Embryonic facial prominence (tissue), 1 donor: ENCODE data around the gene CXXC5.

Experiments
- DNase-seq: peaks from one replicate; pipeline ENCODE4 v3.0.0-alpha.2; 2016; ENCODE audit errors: extremely low spot score

The CXXC5 gene

DNA sequence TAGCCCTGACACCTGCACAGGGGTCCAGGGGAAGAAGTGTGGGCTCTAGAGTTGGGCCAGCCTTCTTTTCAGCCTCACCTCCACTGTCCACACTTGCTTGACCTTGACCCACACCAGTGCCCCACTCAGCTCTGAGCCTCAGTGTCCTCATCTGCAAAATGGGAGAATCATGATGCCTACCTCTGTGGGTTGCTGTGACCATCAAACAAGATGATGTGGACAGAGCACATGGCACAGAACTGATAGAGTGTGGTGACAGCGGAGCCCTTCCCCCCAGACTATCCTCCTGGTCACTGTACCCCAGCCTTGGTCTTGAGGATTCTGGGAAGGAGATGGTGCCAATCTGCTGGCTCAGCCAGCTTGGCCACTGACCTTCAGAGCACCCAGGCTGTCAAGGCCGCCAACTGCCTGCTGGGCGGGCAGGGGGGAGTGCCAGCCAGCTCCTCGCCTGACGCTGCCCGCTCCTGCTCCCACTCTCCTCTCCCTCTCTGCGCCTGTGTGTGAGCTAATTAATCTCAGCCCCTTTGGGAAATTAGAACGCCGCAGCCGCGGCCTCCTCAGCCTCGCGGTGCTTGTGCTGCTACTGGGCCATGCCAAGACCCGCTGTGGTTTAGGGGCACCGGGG lies 16.7 kb downstream of the CXXC5 start:
- no peak for DNase-seq

DNA sequence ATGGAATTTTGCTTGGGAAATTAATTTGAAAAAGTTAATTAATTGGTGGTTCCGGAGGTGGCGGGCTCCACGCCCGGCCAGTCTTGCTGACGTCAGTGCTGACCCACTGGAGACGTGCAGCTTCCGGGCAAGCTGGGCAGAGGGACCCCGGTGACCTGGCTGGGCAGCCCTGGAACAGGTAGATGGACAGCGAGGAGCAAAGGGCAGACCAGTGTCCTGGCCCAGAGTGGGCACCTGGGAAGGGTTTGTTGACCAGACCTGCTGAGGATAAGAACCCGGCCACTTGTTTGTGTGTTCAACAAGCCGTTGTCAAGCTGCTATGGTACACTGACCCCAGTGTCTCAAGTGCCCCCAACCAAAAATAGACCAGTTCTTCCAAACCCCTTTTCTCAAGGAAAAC lies 17.5 kb downstream of the CXXC5 start:
- no peak for DNase-seq

DNA sequence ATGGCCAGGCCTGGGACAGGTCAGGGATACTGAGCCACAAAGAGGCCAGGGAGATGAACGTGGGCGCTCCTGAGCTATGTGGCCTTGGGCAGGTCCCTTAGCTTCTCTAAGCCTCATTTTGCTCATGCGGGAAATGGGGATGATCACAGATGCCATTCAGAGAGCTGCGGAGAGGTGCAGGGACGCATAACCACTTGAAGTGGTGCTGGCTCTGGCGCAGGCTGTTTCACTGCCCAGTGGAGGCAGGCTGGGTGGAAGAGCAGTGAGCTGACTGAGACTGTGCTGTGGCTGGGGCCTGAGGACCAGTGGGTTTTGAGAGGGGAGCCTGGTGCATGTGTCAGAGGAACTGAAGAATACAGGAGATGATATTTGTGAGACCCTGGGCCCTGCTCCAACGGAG lies 18.4 kb downstream of the CXXC5 start:
- no peak for DNase-seq

DNA sequence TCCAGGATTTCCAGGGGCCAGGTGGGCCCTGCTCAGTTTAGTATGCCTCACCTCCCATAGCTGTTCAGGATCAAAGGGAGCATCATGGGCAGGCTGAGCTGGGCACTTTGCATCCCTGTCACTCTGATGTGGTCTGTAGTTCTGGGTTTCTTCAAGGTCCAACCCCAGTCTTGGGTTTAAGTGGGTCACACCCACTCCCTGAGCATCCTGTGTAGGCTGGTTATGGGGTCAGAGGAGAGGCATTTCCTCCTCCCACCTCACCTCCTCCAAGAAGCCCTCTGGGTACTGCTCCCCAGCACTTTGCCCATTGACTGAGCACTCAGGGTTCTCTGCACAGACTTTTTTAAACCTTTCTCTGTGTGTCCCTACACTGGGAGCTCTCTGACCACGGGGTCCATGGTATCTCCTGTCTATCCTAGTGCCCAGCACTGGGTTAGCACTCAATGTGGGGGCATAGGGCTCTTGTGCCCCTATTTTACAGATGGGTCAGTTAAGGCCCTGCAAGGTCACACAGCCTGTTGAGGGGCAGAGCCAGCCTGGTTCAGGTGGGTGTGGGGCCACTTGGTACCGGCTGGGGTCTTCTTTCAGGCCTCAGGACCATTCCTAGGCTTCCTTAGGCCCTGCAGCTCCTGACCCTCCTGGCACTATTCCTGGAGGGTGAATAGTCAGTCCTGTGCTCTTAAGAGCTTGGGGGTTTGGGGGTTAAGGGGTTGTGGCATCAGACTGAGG lies 19.0 kb downstream of the CXXC5 start:
- no peak for DNase-seq

DNA sequence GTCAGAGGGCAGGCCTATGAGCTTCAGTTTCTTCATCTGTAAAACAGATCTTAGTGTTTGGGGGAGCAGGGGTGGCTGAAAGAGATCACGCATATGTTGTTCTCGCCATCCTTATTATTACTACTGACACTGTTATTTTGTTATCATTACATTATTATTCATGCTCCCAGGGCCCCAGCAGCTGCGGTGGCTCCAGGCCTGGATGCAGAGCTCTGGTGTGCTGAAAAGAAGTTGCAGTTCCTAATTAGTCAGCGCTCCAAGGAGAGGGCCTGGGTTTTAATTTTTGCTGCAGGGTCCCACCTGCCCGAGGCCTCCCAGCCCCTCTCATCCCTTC lies 19.5 kb downstream of the CXXC5 start:
- DNase-seq, result no peak

DNA sequence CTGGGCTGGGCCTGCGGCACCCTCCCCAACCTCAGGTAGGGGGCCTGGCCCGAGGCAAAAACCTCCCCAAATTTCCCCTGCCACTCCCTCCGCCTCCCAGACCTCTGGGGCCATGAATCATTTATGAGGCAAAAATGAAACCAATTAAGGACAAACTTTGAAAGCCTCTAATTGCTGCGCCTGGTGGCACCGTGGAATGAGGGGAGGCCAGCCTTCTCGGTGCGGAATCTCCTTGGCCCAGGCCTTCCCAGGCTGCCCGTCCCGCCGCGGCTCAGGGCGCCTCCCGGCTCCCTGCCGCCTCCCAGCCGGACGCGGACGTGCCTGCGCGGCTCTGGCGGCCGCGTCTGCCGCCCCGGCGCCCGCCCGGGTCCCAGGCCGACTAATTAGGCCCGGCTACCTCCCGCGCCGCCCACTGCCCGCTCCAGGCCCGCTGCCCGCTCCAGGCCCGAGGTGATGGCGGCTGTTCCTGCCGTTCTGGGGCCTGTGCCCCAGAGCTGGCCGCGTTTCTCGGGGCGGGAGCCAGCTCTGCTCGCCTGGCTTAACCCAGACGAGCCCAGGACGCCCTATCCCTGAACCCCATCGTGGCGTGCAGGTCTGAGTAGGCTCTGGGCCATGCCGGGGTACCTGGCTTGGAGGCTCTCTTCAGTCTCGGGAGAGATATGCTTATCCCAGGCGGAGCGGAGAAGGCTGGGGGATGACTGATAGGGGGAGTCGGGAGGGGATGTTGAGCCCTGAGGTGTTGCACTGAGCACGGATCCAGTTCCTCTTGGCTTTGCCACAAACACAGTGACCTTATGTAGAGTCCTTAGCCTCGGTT lies 20.1 kb downstream of the CXXC5 start:
- no peak for DNase-seq

DNA sequence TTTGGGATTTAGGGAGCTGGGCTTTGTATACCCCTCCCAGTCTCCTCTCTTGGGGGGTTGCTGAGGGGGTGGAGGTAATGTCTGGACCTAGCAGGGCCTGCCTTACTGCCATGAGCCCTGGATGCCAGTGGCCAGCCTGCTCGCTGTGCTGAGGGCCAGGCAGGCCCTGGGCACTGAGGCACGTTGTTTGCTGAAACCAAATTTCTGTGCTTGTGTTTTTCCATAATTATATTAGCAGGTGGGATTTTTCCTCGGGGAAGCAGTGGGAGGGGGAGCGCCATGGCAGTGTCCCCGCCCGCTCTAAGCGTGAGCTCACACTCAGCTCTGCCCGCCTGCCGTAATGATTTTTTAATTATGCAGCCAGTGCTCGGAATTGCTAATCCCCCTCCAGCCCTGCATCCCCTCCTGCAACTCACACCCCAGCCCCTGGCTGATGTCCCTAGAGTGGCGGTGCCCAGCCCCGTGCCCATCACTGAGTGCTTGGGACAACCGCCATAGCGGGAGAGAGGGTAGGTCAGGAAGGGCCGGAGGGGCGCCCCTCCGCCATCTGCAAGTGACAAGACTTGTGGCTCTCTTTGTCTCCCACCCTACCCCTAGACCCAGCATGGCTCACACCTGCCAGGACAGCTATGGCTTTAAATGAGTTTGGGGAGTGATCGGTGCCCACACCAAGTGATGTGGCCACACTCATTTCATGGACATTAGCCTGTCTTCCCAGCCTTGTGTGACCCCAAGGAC lies 20.9 kb downstream of the CXXC5 start:
- no peak for DNase-seq

DNA sequence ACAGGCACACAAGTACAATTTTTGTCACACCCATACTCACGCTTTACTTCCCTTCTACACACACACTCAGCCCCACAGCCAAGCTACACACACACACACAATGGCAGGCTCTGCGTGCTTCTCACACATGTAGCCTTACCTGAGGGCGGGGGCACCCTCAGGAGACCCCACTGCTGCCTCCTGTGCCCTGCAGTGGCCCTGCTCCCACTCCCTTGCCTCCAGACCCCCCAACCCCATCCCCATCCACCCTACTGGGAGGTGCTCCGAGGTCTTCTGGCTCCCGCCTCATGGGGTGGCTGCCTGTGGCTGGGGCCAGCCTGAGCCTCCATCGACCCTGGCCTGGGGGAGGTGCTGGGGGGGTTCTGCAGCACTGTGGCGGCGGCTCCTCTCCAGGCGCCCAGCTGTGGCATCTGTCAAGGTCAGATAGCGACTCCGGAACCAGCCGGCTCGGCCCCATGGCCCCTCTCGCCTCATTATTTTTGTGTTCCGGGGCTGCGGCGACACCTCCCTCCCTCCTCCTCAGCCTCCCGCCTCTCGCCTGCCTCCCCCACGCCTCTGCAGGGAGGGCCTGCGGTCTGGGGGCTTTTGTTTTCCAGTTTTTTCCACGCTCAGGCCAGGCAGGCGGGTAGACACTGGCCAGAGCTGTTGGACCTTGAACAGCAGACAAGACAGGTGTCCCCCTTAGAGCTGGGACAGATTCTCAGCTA lies 21.7 kb downstream of the CXXC5 start:
- DNase-seq, result no peak

DNA sequence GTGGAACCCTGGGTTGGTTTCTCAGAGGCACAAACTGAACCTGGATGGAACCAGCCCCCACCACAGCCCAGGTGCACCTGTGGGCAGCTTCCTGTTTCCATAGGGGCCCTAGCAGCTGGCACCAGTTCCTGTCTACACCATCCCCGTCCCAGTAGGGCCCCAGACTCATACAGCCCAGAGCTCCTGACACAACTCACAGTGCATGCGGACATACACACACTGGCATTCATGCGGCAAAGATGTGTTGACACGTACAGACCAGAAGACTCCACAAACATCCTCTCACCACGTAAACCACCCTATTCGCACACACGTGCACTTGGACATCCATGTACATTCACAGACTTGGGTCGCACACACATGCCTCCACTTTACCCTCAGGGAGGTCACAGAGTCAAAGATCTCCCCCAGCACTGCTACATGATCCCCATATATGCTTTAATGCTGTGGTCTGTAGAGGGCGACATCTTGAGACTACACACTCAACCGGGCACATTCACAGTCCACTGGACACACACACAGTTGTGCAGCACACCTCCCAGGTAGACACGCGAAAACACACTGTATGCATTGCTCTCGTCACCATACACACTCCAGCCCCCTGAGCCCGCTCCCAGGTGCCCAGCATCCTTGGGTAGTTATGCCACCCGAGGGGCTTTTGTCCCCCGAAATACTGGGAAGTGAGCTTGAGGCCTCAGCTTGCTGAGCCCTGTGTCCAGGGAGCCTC lies 22.4 kb downstream of the CXXC5 start:
- DNase-seq, result no peak

DNA sequence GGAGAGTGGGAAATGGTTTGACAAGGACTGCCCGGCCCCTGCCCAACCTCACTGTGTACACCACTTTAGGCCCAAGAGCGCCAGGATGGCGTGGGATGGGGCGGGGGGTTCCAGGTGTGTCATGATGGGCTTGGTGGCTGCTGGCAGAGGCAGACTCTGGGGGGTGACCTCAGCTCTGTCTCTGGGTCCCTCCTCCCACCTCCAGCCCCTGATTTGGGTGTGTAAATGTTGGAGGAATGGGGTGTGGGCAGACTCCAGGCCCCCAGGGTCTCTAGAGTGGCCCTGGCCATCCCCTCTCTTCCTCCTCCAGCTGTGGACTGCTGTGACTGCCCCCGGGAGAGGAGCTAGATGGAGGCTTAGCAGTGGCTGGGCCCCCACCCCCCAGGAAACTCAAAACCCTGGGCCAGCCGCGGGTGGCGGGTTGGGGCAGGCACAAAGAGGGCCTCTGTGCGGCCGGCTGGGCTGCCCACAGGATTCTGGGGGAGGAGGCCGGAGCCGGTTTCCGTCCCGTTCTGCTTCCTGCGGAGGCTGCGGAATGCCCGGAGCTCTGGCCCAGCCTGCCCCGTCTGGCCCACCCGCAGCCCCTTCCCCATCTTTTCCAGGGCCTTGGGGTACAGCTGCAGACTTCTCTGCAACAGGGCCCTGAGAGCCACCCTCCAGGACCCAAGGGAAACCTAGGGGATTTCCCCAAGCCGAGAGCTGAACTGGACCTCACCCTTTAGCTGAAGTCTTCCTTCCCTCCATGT lies 23.1 kb downstream of the CXXC5 start:
- no peak for DNase-seq

DNA sequence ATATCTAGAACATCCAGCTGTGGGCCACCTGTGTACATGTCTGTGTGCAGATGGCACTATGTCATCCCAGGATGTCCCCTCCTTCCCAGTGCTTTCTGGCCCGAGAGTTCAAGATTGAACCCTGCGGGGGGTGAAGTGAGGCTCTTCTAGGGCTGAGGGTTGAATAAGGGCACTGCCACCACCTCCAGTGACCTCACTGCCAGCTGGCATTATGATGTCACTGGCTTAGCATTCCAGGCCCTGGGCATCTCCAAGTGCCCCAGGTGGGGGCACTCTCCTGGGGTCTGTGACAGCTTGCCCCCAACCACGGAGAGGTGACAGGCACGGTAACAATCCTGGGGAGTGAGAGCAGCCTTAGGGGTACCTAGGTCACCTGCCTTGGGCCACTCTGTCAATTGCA lies 27.1 kb downstream of the CXXC5 start:
- DNase-seq, result no peak

DNA sequence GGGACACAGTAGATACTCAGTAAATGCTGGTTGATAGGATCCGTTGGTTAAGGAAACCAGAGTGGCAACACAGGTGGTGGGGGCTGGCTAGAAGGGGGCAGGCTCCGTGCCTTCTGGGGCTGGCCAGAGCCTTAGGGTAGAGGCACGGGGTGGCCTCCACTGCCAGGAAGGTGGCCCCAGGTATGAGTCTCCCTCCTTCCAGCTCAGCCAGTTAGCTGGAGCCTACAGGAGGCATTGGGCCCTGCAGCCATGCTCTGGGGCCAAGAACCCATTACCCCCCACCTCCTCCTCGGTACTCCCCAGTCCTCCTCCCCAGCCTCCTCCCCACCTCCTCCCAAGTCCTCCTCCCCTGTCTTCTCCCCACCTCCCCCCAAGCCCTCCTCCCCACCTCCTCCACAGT lies 27.7 kb downstream of the CXXC5 start:
- DNase-seq, result no peak

DNA sequence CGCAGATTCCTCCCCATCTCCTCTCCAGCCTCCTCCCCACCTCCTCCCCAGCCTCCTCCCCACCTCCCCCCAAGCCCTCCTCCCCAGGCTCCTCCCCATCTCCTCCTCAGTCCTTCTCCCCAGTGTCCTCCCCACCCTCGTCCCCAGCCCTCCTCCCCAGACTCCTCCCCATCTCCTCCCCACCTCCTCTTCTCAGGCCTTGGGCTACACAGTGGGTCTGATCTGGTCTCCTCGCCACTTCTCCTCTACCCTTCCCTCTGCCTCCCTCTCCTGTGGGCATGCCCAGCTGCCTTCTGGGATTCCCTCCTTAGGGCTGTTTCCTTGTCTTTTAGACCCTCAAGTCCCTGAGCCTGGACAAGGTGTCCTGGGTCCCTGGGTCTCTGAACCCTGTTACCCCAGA lies 28.3 kb downstream of the CXXC5 start:
- DNase-seq, result no peak

DNA sequence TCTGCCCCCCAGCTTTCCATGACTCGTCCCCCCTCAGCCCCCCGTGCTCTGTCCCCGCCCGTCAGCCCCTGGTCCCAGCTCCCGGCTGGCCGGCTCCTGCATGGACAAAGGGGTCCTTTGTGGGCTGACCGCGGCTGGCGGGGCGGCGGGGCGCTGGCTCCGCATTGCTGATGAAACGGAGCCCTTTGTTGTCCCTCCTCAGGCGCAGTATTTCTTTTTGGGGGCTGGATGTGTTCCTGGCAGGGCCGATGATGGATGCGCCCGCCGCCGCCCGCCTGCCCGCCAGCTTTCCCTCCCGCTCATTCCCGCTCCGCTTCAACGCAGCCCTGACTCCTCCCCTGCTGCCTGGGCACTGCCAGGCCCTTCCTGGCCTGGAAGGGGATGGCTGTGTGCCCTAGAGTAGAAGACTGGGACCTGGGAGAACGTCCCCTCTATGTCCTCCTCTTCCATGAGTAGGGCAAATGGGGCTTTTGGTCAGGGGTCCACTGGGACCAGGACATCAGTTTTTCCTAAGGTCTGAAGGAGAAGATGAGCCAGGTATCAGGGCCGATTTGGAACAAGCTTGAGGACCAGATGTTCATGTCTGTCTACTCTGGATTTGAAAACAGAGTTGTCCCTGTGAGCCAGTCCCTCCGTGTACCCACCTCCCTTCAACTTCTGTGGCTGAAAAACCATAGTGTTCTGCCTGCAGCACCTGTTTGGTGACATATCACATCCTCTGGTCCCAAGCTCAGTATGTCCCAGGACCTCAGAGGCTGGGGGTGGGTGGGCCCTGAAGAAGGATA lies 29.0 kb downstream of the CXXC5 start:
- peak; percentile 76 for DNase-seq

DNA sequence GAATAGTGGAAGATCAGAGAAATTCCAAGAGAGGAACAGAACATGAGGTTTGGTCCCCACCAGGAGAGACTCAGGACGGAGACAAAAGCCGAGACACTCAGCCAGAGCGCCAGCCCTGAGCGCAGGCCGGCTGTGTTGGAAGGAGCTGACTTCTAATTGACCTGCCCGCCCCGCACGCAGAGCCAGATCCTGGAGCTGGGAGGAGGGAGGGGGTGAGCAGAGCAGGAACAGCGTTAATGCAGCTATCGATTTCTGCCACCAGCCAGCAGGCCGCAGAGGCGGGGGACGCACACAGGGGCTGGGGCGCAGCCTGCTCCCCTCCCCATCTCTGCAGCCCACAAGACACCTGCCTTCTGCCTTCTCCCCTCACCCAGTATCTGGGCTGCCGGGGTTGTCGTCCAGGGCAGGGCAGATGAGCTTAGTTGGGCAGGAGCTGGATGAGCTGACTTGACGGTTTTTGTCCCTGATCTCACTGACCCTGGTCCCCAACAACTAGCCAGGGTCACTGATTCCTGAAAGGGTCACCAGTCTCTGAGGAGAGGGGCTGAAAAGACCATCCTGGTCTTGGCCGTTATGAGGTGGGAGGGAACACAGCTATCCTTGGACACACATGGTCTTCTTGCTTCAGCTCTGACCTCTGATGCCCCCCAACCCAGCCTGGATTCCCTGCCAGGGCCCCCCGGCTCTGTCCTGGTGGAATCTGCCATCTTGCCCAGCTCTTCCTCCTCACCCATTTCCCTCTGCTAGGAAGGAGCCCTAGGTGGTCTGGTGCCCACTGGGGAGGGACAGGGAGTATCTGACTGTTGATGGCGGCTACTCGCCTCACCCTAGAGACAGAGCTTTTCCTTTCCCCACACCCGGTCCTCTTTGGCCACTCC lies 29.8 kb downstream of the CXXC5 start:
- no peak for DNase-seq

DNA sequence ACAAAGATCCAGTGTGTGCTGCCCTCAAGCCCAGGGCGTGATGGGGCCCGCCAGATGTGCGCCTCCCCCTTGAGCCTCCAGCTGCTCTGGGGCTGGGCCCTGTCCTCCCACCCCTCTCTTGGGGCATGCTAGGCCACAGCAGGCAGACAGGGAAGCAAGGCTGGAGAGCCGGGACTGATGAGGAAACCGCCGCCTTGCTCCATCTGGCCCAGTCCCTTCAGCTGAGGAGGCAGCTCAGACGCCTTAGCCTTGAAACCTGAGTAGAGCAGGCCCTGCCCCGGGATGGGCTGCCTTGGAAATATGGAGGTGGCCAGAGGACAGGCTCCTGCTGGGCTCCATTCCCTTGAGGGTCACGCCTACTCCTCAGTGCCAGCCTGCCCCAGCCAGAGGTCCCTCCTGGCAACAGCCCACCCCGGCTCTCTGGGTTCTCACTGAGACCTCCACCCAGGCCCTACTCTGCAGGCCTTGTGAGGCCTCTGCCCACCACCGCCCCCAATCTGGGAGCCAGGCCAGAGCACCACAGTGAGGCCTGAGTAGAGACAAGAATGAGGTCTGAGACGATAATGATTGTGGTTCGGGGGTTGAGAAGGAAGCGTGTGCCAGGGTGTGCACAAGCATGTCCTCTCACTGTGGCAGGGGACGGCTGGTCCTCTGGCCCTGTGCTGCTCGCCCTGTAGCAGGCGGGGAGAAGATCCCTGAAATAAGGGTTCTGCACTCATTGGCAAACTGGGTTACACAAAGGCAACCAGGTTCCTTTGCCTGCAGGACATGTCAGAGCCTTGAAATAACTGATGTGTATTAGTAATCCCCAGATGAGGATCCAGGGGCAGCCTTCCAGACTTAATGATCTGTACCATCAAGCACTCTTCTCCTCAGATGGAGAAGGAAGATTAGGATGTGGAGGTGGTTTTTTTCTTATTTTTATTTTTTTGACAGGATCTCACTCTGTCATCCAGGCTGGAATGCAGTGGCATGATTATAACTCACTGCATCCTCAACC lies 30.9 kb downstream of the CXXC5 start:
- DNase-seq, result no peak
